GM13976 (cell line): ENCODE data around the gene AK8.

ENCODE experiments used
- DNase-seq: peaks from one replicate; pipeline ENCODE4 v3.0.0; 2012; ENCODE audit warnings: low spot score
- in situ Hi-C: fragments of 300-500 bp; cut with MboI; formaldehyde crosslinking; loops from one replicate; pipeline ENCODE4 v1.12.0; 2022; ENCODE audit warnings: low sequenced_read_pairs, mixed read lengths, inconsistent platforms; ENCODE audit not compliant: unreplicated experiment
- TF ChIP-seq, protein P1 (sequence below): IDR thresholded peaks from 2 replicates; pipeline ENCODE4 v1.5.1; 2012; ENCODE audit warnings: borderline replicate concordance, mild to moderate bottlenecking; ENCODE audit not compliant: insufficient read depth; ENCODE audit errors: extremely low read depth, missing control alignments, control extremely low read depth

AK8 gene

DNA sequence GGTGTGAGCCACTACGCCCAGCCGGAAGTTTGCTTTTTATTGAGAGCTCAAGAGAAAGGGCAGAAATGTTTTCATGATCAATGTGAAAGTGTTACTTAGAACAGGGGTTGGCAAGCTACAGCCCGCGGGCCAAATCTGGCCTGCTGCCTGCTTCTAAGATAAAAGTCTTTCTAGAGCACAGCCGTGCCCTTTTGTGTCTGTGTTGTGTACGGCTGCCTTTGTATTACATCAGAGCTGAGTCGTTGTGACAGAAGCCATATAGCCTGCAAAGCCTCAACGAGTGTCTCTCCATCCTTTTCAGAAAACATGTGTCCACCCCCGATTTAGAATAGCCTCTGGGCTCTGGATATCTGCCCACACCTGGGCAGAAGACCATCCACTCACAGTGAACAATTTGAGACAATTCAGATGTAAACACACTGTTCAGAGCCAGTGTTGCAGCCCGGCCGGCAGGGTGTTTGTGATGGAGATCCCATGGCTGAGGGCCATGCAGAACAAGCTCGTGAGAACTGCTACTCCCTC is 28.8 kb downstream of the AK8 start:
- DNase-seq: no peak
- in situ Hi-C loops: no loop called here
- TF ChIP-seq, protein P1, sequence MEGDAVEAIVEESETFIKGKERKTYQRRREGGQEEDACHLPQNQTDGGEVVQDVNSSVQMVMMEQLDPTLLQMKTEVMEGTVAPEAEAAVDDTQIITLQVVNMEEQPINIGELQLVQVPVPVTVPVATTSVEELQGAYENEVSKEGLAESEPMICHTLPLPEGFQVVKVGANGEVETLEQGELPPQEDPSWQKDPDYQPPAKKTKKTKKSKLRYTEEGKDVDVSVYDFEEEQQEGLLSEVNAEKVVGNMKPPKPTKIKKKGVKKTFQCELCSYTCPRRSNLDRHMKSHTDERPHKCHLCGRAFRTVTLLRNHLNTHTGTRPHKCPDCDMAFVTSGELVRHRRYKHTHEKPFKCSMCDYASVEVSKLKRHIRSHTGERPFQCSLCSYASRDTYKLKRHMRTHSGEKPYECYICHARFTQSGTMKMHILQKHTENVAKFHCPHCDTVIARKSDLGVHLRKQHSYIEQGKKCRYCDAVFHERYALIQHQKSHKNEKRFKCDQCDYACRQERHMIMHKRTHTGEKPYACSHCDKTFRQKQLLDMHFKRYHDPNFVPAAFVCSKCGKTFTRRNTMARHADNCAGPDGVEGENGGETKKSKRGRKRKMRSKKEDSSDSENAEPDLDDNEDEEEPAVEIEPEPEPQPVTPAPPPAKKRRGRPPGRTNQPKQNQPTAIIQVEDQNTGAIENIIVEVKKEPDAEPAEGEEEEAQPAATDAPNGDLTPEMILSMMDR: no peak

DNA sequence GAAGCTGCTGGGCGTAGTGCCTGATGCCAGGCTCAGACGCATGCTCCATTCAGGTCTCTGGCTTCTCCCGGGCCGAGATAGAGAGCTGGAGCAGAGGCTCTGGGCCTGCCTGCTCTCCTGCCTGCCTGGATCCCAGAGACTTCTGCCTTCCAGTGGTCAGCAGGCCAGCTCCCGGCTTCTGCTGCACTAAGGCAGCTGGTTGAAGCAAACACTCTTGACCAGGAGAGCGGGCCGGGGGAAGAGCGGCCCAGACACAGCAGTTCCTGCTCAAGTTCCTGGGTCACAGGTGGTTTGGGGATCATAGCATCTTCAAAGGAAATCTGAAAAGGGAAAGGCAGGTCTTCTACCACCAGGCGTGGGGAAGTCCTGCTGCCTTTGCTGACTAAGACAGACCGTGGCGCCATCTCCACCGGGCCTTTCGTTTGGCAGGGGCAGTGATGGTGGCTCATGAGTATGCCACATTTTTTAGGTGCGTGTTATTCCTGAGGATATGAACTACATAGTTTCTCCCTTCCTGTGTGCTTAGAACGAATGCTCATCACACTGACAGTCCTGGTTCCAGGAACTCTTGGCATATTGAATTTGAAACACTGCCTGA is 31.1 kb downstream of the AK8 start:
- no peak for DNase-seq
- in situ Hi-C loops: no loop called here
- TF ChIP-seq, protein P1: no peak

DNA sequence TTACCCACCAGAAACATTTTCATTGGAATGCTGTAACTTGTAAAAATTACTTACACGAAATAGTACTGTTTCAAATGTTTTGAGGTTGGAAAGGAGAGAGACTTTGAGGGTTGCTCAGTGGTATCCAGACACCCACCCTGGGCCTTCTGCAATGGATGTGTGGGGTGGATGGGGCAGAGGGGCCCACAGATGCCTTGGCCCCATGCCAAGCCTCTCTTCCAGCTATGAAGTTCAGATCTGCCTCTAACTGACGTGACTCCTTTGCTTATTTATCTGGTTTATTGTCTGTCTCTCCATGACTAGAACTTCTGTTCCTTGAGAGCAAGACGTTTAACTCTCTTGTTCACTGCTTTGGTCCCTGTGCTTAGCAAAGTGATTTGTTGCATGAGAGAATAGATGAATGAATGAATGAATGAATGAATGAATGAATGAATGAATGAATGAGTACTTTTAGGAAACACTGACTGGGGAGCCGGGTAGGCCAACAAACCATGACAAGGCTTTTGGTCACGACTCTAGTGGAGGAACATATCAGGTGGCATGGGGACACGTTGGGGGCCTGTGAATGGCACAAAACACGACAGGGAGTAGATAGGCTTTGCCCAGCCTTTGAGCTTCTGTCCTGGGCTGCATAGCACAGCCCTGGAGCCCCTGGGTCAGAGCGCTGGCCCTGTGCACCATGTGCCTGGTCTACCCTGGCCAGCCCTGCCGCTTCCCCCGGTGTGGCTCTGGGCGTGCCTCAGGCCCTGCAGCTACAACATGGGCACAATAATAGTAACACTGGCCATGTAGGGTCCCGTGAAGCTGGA is 31.8 kb downstream of the AK8 start:
- TF ChIP-seq, protein P1: no peak
- in situ Hi-C loops: no loop called here
- no peak for DNase-seq

DNA sequence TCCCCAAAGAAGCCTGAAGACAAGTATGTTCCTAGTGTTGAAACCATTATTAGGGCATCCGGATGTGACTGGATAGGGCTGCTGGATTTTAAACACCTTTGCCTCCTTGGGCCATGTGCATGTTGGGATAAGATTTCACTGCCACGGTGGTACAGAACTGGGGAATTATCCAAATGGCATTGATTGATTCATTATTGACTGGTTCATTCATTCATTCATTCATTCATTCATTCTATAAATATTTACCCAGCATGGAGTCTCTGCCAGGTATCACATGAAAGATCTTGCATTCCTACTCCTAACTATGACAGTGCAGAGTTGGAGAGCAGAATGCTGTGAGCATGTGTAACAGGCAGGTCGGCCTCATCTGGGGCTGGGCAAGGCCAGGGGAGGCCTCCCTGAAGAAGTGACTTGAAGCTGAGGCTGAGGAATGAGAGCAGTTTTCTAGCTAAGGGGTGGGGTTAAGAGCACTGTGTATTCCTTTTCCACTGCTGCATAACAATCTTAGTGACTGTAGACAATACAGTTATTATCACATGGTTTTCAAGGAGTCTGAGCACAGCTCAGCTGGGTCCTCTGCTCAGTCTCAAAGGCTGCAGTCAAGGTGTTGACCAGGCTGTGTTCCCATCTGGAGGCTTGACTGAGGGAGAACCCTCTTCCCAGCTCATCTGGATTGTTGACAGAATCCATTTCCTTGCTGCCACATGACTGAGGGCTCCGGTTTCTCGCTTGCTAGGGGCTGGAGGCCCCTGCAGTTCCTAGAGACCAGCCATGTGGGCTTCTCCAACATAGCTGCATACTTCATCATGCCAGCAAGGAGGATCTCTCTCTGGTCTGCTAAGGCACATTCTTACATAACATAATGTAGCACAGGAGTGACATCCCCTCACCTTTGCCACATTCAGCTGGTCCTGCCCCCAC is 35.7 kb downstream of the AK8 start:
- DNase-seq: no peak
- in situ Hi-C loops: no loop called here
- TF ChIP-seq, protein P1: no peak

DNA sequence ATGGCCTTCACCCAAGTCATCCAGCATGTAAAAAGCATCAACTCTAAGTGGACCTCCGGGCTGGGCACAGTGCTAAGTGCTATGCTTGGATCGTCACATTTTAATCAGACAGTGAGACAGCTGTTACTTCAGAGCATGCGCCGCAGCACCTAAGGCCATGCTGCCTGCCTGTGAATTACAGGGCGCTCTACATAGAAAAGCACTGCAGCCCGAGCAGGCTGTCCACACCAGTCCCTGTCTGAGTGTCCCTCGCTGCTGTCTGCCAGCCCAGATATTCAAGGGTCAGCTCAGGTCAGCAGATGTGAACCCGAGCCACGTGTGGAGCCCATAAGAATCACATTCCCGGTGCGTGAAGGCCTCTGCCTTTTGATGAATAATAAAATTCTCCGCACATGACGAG is 37.1 kb downstream of the AK8 start:
- DNase-seq: no peak
- TF ChIP-seq, protein P1: no peak
- in situ Hi-C loops: no loop called here

DNA sequence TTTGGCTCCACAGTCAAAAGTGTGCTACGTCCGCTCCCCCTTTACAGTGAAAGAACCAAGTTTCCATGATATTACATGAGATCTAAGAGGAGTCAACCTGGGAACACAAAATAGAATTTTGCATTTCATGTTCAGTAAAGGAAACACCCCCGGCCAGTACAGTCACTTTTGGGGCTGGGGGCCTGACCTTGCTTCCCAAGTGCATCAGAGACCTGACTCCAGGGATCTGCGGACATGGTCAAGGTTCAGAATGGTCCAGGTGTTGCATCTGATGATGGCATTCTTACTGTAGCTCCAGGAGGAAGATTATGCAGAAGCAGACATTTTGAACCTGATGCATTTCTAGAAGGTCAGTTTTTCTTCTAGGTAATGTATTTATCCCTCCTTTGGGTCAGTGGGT is 39.8 kb downstream of the AK8 start:
- in situ Hi-C loops: no loop called here

More for the DNA sequence above, 39.8 kb downstream of the AK8 start:
- DNase-seq: no peak
- TF ChIP-seq, protein P1: no peak
